SU-DHL-6 (cell line): ENCODE measurements around the gene SLC25A34.

Source experiments
- H2AFZ ChIP-seq: fragments of 200-600 bp; sonication (generic); 2 replicates; pipeline ENCODE4 v1.6.1; 2014; ENCODE audit warnings: low read depth, mild to moderate bottlenecking, moderate library complexity, mixed read lengths, antibody characterized with exemption, low read length; ENCODE audit not compliant: severe bottlenecking
- H3F3A ChIP-seq: fragments of 200-600 bp; shearing (Covaris generic); 2 replicates; pipeline ENCODE4 v1.6.0; 2016; ENCODE audit warnings: antibody characterized with exemption, mild to moderate bottlenecking; ENCODE audit not compliant: insufficient read depth
- H3K27ac ChIP-seq: fragments of 200-600 bp; sonication (generic); 2 replicates; pipeline ENCODE4 v1.5.1; 2016; ENCODE audit warnings: low read depth, mild to moderate bottlenecking, low read length, moderate library complexity, mixed read lengths
- H3K27me3 ChIP-seq: fragments of 200-600 bp; sonication (generic), shearing (Covaris generic); 2 replicates; pipeline ENCODE4 v1.6.0; 2014; ENCODE audit warnings: mild to moderate bottlenecking, low read length
- H3K36me3 ChIP-seq: fragments of 200-600 bp; sonication (generic); 2 replicates; pipeline ENCODE4 v1.6.1; 2014; ENCODE audit warnings: mild to moderate bottlenecking, low read length, mixed read lengths
- H3K4me2 ChIP-seq: fragments of 300-600, 200-600 bp; shearing (Covaris generic), sonication (generic); 2 replicates; pipeline ENCODE4 v1.6.0; 2014; ENCODE audit warnings: low read length, low read depth, mild to moderate bottlenecking; ENCODE audit not compliant: poor library complexity, severe bottlenecking
- H3K4me3 ChIP-seq: fragments of 200-600 bp; sonication (generic); 2 replicates; pipeline ENCODE4 v1.5.1; 2014; ENCODE audit warnings: antibody characterized with exemption, low read length, mild to moderate bottlenecking, mixed read lengths; ENCODE audit not compliant: insufficient read depth, poor library complexity, severe bottlenecking
- H3K79me2 ChIP-seq: fragments of 200-600 bp; sonication (generic); 2 replicates; pipeline ENCODE4 v1.6.1; 2014; ENCODE audit warnings: mild to moderate bottlenecking, low read length, moderate library complexity; ENCODE audit not compliant: insufficient read depth
- H3K9ac ChIP-seq: fragments of 200-600 bp; sonication (generic); 2 replicates; pipeline ENCODE4 v1.7.0; 2014; ENCODE audit warnings: mild to moderate bottlenecking, low read length
- H3K9me2 ChIP-seq: fragments of 200-600 bp; sonication (generic); replicated peaks from 2 replicates; pipeline ENCODE4 v1.6.1; 2014; ENCODE audit warnings: low read length; ENCODE audit not compliant: insufficient read depth
- H3K9me3 ChIP-seq: fragments of 200-600 bp; sonication (generic); 2 replicates; pipeline ENCODE4 v1.6.1; 2014; ENCODE audit warnings: low read length, mixed read lengths; ENCODE audit not compliant: insufficient read depth
- H4K20me1 ChIP-seq: fragments of 200-600 bp; sonication (generic); 2 replicates; pipeline ENCODE4 v1.6.1; 2014; ENCODE audit warnings: low read depth, mild to moderate bottlenecking, antibody characterized with exemption, low read length, moderate library complexity, mixed read lengths
- EZH2phosphoT487 ChIP-seq: fragments of 200-600 bp; sonication (generic), shearing (Covaris generic); conservative IDR thresholded peaks from 2 replicates; pipeline ENCODE4 v1.6.1; 2018; ENCODE audit warnings: mild to moderate bottlenecking, antibody characterized with exemption, low read length, moderate library complexity, mixed read lengths
- TF ChIP-seq, protein P1 (sequence below): fragments of 200-600 bp; sonication (generic); IDR thresholded peaks from one replicate; pipeline ENCODE4 v1.5.1; 2017; ENCODE audit warnings: antibody characterized with exemption, mild to moderate bottlenecking, low read length, moderate library complexity; ENCODE audit not compliant: insufficient read depth, poor library complexity, severe bottlenecking

The SLC25A34 gene

DNA sequence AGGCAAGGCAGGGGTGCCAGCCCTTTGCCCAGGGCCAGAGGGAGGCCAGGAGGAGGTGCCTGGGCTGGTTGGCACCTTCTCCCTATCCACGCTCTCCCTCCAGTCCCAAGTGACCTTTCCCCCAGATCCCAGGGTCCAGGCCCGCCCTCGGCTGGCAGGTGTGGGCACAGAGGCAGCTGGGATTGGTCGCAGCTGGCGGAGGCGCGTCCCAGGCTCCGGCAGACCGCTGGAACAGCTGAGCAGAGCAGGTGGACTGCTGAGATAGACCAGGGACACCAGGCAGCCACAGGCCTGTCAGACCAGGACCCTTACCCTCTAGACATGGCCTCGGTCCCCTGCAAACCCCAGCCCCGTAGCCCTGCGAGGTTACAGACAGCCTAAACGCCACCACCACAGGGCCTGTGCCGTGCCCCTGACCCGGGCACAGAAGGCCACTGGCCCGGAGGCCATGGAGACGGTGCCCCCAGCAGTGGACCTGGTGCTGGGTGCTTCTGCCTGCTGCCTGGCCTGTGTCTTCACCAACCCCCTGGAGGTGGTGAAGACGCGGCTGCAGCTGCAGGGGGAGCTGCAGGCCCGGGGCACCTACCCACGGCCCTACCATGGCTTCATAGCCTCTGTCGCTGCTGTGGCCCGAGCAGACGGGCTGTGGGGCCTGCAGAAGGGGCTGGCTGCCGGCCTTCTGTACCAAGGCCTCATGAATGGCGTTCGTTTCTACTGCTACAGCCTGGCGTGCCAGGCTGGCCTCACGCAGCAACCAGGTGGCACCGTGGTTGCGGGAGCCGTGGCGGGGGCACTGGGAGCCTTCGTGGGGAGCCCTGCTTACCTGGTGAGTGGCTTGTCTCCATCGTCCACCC is at the start of gene SLC25A34:
TSS of gene SLC25A34 (plus strand) at position 221 of the 854 bp plus-strand sequence. CDS start at position 449, 228 bp downstream.
- Histone ChIP-seq H3K36me3 (no peaks in the 10 kb centered on the region), H3K79me2 (no peaks in the 10 kb centered on the region), H2AFZ (no peak within 1 kb of the TSS), H3K27me3 (no peaks in the 10 kb centered on the region), H3K27ac (no peak within 1 kb of the TSS), H3K4me2 (no peak within 1 kb of the TSS), H3K9me2 (no peaks in the 10 kb centered on the region), H3F3A (no peaks in the 10 kb centered on the region), H4K20me1 (no peaks in the 10 kb centered on the region), H3K4me3 (no peak within 1 kb of the TSS), H3K9me3 (no peaks in the 10 kb centered on the region), H3K9ac (no peak within 1 kb of the TSS)
- TF ChIP-seq, protein P1, sequence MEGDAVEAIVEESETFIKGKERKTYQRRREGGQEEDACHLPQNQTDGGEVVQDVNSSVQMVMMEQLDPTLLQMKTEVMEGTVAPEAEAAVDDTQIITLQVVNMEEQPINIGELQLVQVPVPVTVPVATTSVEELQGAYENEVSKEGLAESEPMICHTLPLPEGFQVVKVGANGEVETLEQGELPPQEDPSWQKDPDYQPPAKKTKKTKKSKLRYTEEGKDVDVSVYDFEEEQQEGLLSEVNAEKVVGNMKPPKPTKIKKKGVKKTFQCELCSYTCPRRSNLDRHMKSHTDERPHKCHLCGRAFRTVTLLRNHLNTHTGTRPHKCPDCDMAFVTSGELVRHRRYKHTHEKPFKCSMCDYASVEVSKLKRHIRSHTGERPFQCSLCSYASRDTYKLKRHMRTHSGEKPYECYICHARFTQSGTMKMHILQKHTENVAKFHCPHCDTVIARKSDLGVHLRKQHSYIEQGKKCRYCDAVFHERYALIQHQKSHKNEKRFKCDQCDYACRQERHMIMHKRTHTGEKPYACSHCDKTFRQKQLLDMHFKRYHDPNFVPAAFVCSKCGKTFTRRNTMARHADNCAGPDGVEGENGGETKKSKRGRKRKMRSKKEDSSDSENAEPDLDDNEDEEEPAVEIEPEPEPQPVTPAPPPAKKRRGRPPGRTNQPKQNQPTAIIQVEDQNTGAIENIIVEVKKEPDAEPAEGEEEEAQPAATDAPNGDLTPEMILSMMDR, result no peak
- no peak for TF ChIP-seq EZH2phosphoT487

DNA sequence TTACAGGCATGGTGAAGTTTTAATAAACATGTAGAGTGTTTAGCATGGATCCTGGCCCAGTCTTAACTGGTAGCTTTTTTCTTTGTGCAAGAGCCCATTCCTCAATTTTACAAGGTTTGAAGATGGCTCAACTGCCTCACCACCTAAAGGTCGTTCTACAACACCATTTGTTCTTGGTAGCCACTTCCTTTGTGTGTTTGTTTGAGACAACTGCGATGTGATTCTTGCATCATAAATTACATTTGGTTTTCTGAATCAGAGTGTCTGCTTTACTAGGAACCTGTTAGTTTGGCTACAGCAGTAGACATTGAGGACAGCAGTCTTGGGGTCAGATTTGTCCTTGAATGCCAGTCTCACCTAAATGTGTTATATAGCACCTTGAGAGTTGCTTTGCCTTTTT is 48.6 kb upstream of the SLC25A34 start:
- H3K9ac ChIP-seq, result no peak overlapping the region
- H2AFZ ChIP-seq, result no peak overlapping the region
- H3K79me2 ChIP-seq, result peaks cover 73% of the 10 kb centered on the region
- H3K4me3 ChIP-seq, result no peak overlapping the region
- H3K9me2 ChIP-seq, result no peaks in the 10 kb centered on the region
- TF ChIP-seq EZH2phosphoT487, result no peak
- TF ChIP-seq, protein P1, result no peak
- no peaks in the 10 kb centered on the region for H4K20me1 ChIP-seq
- no peak overlapping the region for H3K4me2 ChIP-seq
- no peaks in the 10 kb centered on the region for H3K9me3 ChIP-seq
- H3K27me3 ChIP-seq, result no peaks in the 10 kb centered on the region
- H3K36me3 ChIP-seq, result no peaks in the 10 kb centered on the region
- H3F3A ChIP-seq, result peaks cover 9% of the 10 kb centered on the region; the same call in 1 of the 2 replicates
- H3K27ac ChIP-seq, result no peak overlapping the region

DNA sequence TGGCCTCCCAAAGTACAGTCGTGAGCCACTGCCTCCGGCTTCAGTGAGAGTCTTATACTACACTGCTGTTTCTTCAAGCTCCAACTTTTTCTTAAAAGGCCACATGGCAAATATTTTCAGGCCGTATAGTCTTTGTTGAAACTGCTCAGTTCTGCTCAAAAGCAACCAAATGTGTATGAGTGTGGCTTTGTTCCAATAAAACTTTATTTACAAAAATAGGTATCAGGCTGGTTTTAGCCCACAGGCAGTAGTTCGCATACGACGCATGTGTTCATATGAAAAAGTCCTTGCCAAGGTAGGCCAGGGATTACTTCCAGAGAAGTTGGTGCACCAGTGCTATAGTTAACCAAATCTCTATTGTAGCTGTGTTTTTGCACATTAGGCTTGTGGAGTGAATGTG is 45.7 kb upstream of the SLC25A34 start:
- Histone ChIP-seq H2AFZ (no peak overlapping the region), H3K4me2 (no peak overlapping the region), H3K36me3 (no peaks in the 10 kb centered on the region), H3K9ac (no peak overlapping the region), H3K27ac (no peak overlapping the region), H3F3A (peaks cover 10% of the 10 kb centered on the region; the same call in 1 of the 2 replicates), H3K27me3 (no peaks in the 10 kb centered on the region), H3K9me3 (no peaks in the 10 kb centered on the region), H4K20me1 (no peaks in the 10 kb centered on the region), H3K4me3 (no peak overlapping the region), H3K9me2 (no peaks in the 10 kb centered on the region), H3K79me2 (peaks cover 73% of the 10 kb centered on the region)
- no peak for TF ChIP-seq EZH2phosphoT487
- TF ChIP-seq, protein P1, result no peak
